ENCODE results near the gene MC4R. TPM values are rescaled to one million over a fixed set of nuclear protein-coding genes. Genes with fewer than 3 reads are reported as not detected.

Gene MC4R
- total RNA-seq, 1 experiment from 2014 or later, result not detected

GRCh38 chr18:60358516-60358915 lies 14.1 kb downstream of the MC4R start:
- peaks cover 4% of the 10 kb centered on the region; the same call in 1 of the 2 replicates for H3K4me1 Mint-ChIP-seq
- H3K36me3 Mint-ChIP-seq, result no peaks in the 10 kb centered on the region
- H3K9me3 Mint-ChIP-seq, result no peaks in the 10 kb centered on the region
- H3K27me3 Mint-ChIP-seq (ENCODE audit: low read depth), result no peaks in the 10 kb centered on the region
- no peak for TF ChIP-seq ZNF121 (CRISPR knock-in tag; IDR thresholded peaks at IDR 0.05)
- no peak for TF ChIP-seq USF2 (CRISPR knock-in tag; IDR thresholded peaks at IDR 0.05)
- no peak for TF ChIP-seq AR (CRISPR knock-in tag; IDR thresholded peaks at IDR 0.05)
- TF ChIP-seq SOX15 (CRISPR knock-in tag; IDR thresholded peaks at IDR 0.05), result no peak
- TF ChIP-seq GRHL2 (CRISPR knock-in tag; IDR thresholded peaks at IDR 0.05; ENCODE audit: insufficient replicate concordance, severe bottlenecking), result no peak
- no peak for TF ChIP-seq ZBTB21 (CRISPR knock-in tag; IDR thresholded peaks at IDR 0.05; ENCODE audit: borderline replicate concordance)
- no peak for TF ChIP-seq TEAD1 (CRISPR knock-in tag; IDR thresholded peaks at IDR 0.05)
- TF ChIP-seq GTF2I (CRISPR knock-in tag; conservative IDR thresholded peaks at IDR 0.05), result no peak
- no peak for TF ChIP-seq JUN (CRISPR knock-in tag; IDR thresholded peaks at IDR 0.05)
- TF ChIP-seq AFF4 (CRISPR knock-in tag; IDR thresholded peaks at IDR 0.05; ENCODE audit: borderline replicate concordance), result no peak
- TF ChIP-seq ATF2 (CRISPR knock-in tag; IDR thresholded peaks at IDR 0.05; ENCODE audit: borderline replicate concordance, low read depth), result no peak
- no peak for TF ChIP-seq ZBTB43 (CRISPR knock-in tag; IDR thresholded peaks at IDR 0.05)
- TF ChIP-seq ATF3 (CRISPR knock-in tag; conservative IDR thresholded peaks at IDR 0.05), result no peak
- no peak for TF ChIP-seq CTCF (IDR thresholded peaks at IDR 0.05)
- TF ChIP-seq CREB1 (CRISPR knock-in tag; IDR thresholded peaks at IDR 0.05), result no peak
- no peak for TF ChIP-seq PRRX2 (CRISPR knock-in tag; IDR thresholded peaks at IDR 0.05)
- no peak for DNase-seq (ENCODE audit: low spot score)
- H3K27ac Mint-ChIP-seq, result no peak overlapping the region
- H3K4me3 Mint-ChIP-seq, result no peak overlapping the region
- ChIA-PET CTCF (no interaction called here), POLR2A (no interaction called here)
- no peak for ATAC-seq

Measured in WTC11 (cell line).